ENCODE data around the gene TRIML1.
"Not testable (repeated sequence)": the region's sequence is repeated elsewhere in the genome, so short reads cannot be mapped to it uniquely, and the experiment has no call there.

The TRIML1 gene

GRCh38 chr4:188158336-188158735, 19.1 kb downstream of the TRIML1 start:
- H2BK15ac ChIP-seq (replicated peaks; ENCODE audit: low read depth): no peak overlapping the region
- H2BK120ac ChIP-seq (ENCODE audit: low read depth, low read length): no peak overlapping the region
- no peak overlapping the region for H3K18ac ChIP-seq (ENCODE audit: low read length)
- no peaks in the 10 kb centered on the region for H3K36me3 ChIP-seq (ENCODE audit: control insufficient read depth, insufficient read depth, low read length)
- no peak overlapping the region for H3K23ac ChIP-seq (ENCODE audit: low read length)
- H3K4me1 ChIP-seq (ENCODE audit: control insufficient read depth, low read depth, low read length): no peaks in the 10 kb centered on the region
- no peak overlapping the region for H4K8ac ChIP-seq (ENCODE audit: low read depth, low read length)
- H2AK5ac ChIP-seq (ENCODE audit: low read length): no peak overlapping the region
- H3K9ac ChIP-seq (ENCODE audit: low read length): no peak overlapping the region
- WGBS (ENCODE audit: extremely low coverage, insufficient coverage, low lambda C conversion rate): no CpG with 5 or more reads among the region's 10 CpGs
- no peak overlapping the region for H4K5ac ChIP-seq (ENCODE audit: low read length)
- no peak overlapping the region for H3K4me2 ChIP-seq (ENCODE audit: low read length)
- H2BK5ac ChIP-seq (ENCODE audit: low read length): no peak overlapping the region
- no peaks in the 10 kb centered on the region for H3K27me3 ChIP-seq (ENCODE audit: insufficient read depth, low read length, poor library complexity)
- no peaks in the 10 kb centered on the region for H3K79me2 ChIP-seq (ENCODE audit: control insufficient read depth, insufficient read depth, low read length)
- no peak overlapping the region for H3K4me3 ChIP-seq (ENCODE audit: low read length)
- no peak overlapping the region for H3K27ac ChIP-seq (ENCODE audit: low read depth, low read length)
- no peaks in the 10 kb centered on the region for H3K79me1 ChIP-seq (ENCODE audit: low read length)
- H3K56ac ChIP-seq (ENCODE audit: low read length): no peak overlapping the region
- no peak overlapping the region for H3K4ac ChIP-seq (ENCODE audit: low read depth, low read length)
- no peak for DNase-seq

- H3K4me2 ChIP-seq (ENCODE audit: low read length); H3K4me1 ChIP-seq (ENCODE audit: control insufficient read depth, low read depth, low read length); DNase-seq; H3K56ac ChIP-seq (ENCODE audit: low read length); H2BK5ac ChIP-seq (ENCODE audit: low read length); H3K27ac ChIP-seq (ENCODE audit: low read depth, low read length); H4K8ac ChIP-seq (ENCODE audit: low read depth, low read length); H3K4me3 ChIP-seq (ENCODE audit: low read length); H2AK5ac ChIP-seq (ENCODE audit: low read length); H3K79me1 ChIP-seq (ENCODE audit: low read length); H3K27me3 ChIP-seq (ENCODE audit: insufficient read depth, low read length, poor library complexity); H3K36me3 ChIP-seq (ENCODE audit: control insufficient read depth, insufficient read depth, low read length); H3K4ac ChIP-seq (ENCODE audit: low read depth, low read length); H2BK15ac ChIP-seq (replicated peaks; ENCODE audit: low read depth); H3K23ac ChIP-seq (ENCODE audit: low read length); H3K79me2 ChIP-seq (ENCODE audit: control insufficient read depth, insufficient read depth, low read length); H3K18ac ChIP-seq (ENCODE audit: low read length); H2BK120ac ChIP-seq (ENCODE audit: low read depth, low read length); H3K9ac ChIP-seq (ENCODE audit: low read length); H4K5ac ChIP-seq (ENCODE audit: low read length): not testable (repeated sequence)
- WGBS (ENCODE audit: extremely low coverage, insufficient coverage, low lambda C conversion rate): no CpG with 5 or more reads among the region's 40 CpGs
These were observed 20.4 kb downstream of the TRIML1 start for GRCh38 chr4:188159513-188160226.

GRCh38 chr4:188160406-188160805, 21.2 kb downstream of the TRIML1 start:
- Histone ChIP-seq H3K27ac (ENCODE audit: low read depth, low read length) (no peak overlapping the region), H3K4me2 (ENCODE audit: low read length) (no peak overlapping the region), H2BK5ac (ENCODE audit: low read length) (no peak overlapping the region), H3K4me3 (ENCODE audit: low read length) (no peak overlapping the region), H4K5ac (ENCODE audit: low read length) (no peak overlapping the region), H3K56ac (ENCODE audit: low read length) (no peak overlapping the region), H3K79me1 (ENCODE audit: low read length) (no peaks in the 10 kb centered on the region), H3K4ac (ENCODE audit: low read depth, low read length) (no peak overlapping the region), H2BK15ac (replicated peaks; ENCODE audit: low read depth) (no peak overlapping the region), H3K23ac (ENCODE audit: low read length) (no peak overlapping the region), H3K9ac (ENCODE audit: low read length) (no peak overlapping the region), H3K4me1 (ENCODE audit: control insufficient read depth, low read depth, low read length) (no peaks in the 10 kb centered on the region), H2AK5ac (ENCODE audit: low read length) (no peak overlapping the region), H3K79me2 (ENCODE audit: control insufficient read depth, insufficient read depth, low read length) (no peaks in the 10 kb centered on the region), H3K27me3 (ENCODE audit: insufficient read depth, low read length, poor library complexity) (no peaks in the 10 kb centered on the region), H4K8ac (ENCODE audit: low read depth, low read length) (no peak overlapping the region), H2BK120ac (ENCODE audit: low read depth, low read length) (no peak overlapping the region), H3K36me3 (ENCODE audit: control insufficient read depth, insufficient read depth, low read length) (no peaks in the 10 kb centered on the region), H3K18ac (ENCODE audit: low read length) (no peak overlapping the region)
- WGBS (ENCODE audit: extremely low coverage, insufficient coverage, low lambda C conversion rate): no CpG with 5 or more reads among the region's 7 CpGs
- peak; percentile 78 for DNase-seq

DNA sequence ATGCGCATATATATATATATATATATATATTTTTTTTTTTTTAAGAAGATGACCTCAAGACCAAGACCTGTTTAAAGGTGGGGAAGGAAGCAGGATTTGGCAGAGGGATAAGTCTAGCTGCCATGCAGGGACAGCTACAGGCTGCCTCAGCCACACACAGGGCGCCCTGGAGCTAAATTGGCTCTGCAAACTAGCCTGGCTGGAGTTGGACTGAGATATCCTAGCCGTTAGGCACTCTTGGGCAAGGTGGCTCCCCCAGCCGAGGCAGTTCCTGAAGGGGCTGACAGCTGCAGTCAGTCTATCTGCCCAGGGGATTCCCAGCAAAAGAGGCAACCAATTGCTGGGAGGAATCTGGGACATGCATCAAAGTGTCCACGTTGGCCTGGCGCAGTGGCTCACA, 21.9 kb downstream of the TRIML1 start:
- H3K79me2 ChIP-seq (ENCODE audit: control insufficient read depth, insufficient read depth, low read length): no peaks in the 10 kb centered on the region
- no peaks in the 10 kb centered on the region for H3K36me3 ChIP-seq (ENCODE audit: control insufficient read depth, insufficient read depth, low read length)
- H3K4ac ChIP-seq (ENCODE audit: low read depth, low read length): no peak overlapping the region
- WGBS (ENCODE audit: extremely low coverage, insufficient coverage, low lambda C conversion rate): no CpG with 5 or more reads among the region's 6 CpGs
- H3K4me2 ChIP-seq (ENCODE audit: low read length): no peak overlapping the region
- H3K4me3 ChIP-seq (ENCODE audit: low read length): no peak overlapping the region
- H3K4me1 ChIP-seq (ENCODE audit: control insufficient read depth, low read depth, low read length): no peaks in the 10 kb centered on the region
- H3K56ac ChIP-seq (ENCODE audit: low read length): no peak overlapping the region
- H3K23ac ChIP-seq (ENCODE audit: low read length): no peak overlapping the region
- H2AK5ac ChIP-seq (ENCODE audit: low read length): no peak overlapping the region
- H2BK120ac ChIP-seq (ENCODE audit: low read depth, low read length): no peak overlapping the region
- no peaks in the 10 kb centered on the region for H3K27me3 ChIP-seq (ENCODE audit: insufficient read depth, low read length, poor library complexity)
- no peak overlapping the region for H4K8ac ChIP-seq (ENCODE audit: low read depth, low read length)
- H3K18ac ChIP-seq (ENCODE audit: low read length): no peak overlapping the region
- H3K9ac ChIP-seq (ENCODE audit: low read length): no peak overlapping the region
- no peak overlapping the region for H2BK15ac ChIP-seq (replicated peaks; ENCODE audit: low read depth)
- DNase-seq: no peak
- H3K27ac ChIP-seq (ENCODE audit: low read depth, low read length): no peak overlapping the region
- no peak overlapping the region for H4K5ac ChIP-seq (ENCODE audit: low read length)
- no peak overlapping the region for H2BK5ac ChIP-seq (ENCODE audit: low read length)
- H3K79me1 ChIP-seq (ENCODE audit: low read length): no peaks in the 10 kb centered on the region

- no CpG with 5 or more reads among the region's 6 CpGs for WGBS (ENCODE audit: extremely low coverage, insufficient coverage, low lambda C conversion rate)
- H2BK120ac ChIP-seq (ENCODE audit: low read depth, low read length): no peak overlapping the region
- no peak overlapping the region for H4K5ac ChIP-seq (ENCODE audit: low read length)
- peak; percentile 66 for DNase-seq
- no peak overlapping the region for H3K9ac ChIP-seq (ENCODE audit: low read length)
- H3K27me3 ChIP-seq (ENCODE audit: insufficient read depth, low read length, poor library complexity): no peaks in the 10 kb centered on the region
- no peak overlapping the region for H2AK5ac ChIP-seq (ENCODE audit: low read length)
- no peak overlapping the region for H2BK15ac ChIP-seq (replicated peaks; ENCODE audit: low read depth)
- no peak overlapping the region for H2BK5ac ChIP-seq (ENCODE audit: low read length)
- no peak overlapping the region for H3K27ac ChIP-seq (ENCODE audit: low read depth, low read length)
- H3K4me3 ChIP-seq (ENCODE audit: low read length): no peak overlapping the region
- no peaks in the 10 kb centered on the region for H3K36me3 ChIP-seq (ENCODE audit: control insufficient read depth, insufficient read depth, low read length)
- no peak overlapping the region for H3K18ac ChIP-seq (ENCODE audit: low read length)
- no peak overlapping the region for H4K8ac ChIP-seq (ENCODE audit: low read depth, low read length)
- H3K4me1 ChIP-seq (ENCODE audit: control insufficient read depth, low read depth, low read length): no peaks in the 10 kb centered on the region
- H3K23ac ChIP-seq (ENCODE audit: low read length): no peak overlapping the region
- no peak overlapping the region for H3K56ac ChIP-seq (ENCODE audit: low read length)
- no peaks in the 10 kb centered on the region for H3K79me1 ChIP-seq (ENCODE audit: low read length)
- no peak overlapping the region for H3K4me2 ChIP-seq (ENCODE audit: low read length)
- H3K4ac ChIP-seq (ENCODE audit: low read depth, low read length): no peak overlapping the region
- H3K79me2 ChIP-seq (ENCODE audit: control insufficient read depth, insufficient read depth, low read length): no peaks in the 10 kb centered on the region
These were observed 23.5 kb downstream of the TRIML1 start for GRCh38 chr4:188162698-188163097.
